Measurements from ENCODE around the gene ADSS2.

Gene ADSS2

DNA sequence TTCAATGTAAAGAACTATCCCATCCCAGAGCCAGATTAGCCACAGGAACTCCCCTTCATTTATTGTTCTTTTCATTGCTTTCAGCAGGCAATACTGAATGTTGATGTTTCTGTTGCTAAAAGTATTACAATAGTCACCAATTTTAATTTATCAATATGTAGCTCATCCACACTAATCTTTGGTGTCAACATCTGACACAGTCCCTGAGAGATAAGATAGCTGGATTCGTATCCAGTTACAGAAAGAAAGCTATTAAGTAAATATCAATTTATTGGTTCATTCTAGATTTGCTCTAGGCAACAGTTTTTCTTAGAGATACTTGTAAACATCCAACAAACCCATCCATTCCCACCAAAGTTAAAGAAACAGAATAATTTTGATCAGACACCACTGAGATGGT is 4.7 kb downstream of the ADSS2 start:
- DNase-seq (ENCODE audit: extremely low read depth in 1 of 2, low read depth in 1 of 2): no peak

DNA sequence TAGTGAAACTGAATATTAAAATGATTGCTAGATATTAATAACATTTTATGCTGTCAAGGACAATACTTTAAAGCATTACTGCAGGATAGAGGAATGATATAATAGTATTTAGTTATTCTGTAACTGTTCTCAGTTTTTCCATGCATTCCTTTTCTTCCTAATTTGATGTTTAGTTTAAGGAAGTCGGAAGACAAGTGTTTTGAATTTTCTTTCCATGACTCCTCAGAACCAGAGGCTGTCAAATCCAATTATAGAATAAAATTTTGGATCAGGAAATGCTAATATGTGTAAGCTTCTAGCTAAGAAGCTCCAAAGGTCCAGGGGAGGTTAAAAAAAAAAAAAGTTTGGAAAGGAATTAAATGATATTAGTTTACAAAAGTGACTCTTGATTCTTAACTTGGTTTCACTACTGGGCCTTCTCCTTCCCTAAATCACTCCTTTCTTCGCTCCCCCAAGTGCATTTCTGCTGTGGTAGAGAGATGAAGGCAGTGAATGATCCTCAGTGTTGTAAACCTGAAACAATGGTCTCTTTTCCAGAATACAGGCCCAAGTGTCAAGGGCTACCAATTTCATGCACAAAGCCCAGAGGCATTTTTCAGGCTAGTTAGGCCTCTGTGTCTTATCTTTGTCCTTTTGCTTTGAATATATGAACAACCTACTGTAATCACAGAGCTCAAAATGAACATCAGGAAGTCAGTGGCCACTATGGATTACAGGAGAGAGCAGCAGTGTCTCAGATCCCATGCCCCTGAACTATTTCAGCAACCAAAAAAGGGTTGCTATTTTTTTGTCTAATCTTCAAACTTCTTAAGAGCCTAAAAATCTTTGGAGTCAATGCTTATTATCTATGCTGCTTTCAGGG is 6.2 kb downstream of the ADSS2 start:
- DNase-seq (ENCODE audit: extremely low read depth in 1 of 2, low read depth in 1 of 2): no peak

DNA sequence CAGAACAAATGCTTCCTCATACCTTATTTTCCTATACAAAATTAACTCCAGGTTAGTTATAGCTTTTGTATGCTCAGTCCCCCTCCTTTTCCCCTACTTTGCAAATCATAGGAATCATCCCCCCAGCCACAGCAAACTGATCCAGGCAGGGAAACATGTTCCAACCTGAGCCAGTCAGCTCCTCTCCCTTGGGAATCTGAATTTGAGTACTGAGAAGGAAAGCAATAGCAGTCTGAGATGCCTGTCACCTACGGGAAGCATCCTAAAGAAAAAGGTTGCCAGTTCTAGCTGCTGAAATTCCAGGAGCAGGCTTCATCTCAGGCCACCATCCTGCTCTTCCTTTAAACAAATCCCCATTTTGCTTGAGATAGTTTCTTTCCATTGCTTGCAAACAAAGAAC is 6.9 kb downstream of the ADSS2 start:
- no peak for DNase-seq (ENCODE audit: extremely low read depth in 1 of 2, low read depth in 1 of 2)

DNA sequence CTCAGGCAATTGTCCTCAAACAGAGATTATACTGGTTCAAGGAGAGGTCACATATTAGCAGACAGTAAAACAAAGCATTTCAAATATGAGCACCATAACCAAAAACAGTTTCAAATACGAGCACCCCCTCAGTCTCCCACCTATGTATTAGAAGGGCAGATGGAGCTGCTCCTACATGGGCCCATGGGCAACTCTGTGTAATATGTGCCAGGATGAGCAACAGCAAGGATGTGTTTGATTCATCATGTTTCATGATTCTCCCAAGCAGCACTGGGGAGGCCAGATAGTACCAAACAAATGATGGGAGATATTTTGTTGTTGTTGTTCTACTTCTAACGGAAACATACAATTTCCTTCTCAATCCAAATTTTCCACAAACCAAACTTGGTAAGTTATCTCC is 8.9 kb downstream of the ADSS2 start:
- no peak for DNase-seq (ENCODE audit: extremely low read depth in 1 of 2, low read depth in 1 of 2)

DNA sequence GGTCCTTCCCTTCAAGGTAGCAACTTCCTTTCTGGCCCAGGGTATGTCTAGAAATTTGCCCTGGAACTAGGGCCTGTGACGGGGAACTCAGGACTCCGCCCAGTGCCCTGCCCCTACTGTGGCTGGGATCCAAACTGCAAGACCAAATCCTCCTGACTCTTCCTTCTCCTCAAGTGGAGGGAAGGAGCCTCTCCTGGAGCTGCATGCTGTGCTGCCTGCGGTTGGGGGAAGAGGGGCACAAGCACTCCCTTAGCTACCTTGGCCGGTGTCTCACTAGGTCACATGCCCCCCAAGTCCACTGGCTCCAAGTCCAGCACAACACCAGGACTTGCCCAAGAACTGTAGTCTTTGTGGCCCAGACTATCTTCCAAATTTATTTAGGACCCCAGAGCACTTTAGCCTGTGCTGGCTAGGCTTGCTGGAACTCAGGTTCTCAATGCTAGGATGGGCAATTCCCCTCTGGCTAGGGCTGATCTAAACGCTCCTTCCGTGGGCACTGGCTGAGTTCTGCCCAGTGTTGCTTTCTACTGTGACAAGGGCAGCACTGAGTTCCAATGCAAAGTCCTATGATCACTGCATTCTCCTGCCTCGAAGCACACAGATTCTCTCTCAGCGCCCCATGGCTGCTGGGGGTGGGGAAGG is 12.2 kb downstream of the ADSS2 start:
- DNase-seq (ENCODE audit: extremely low read depth in 1 of 2, low read depth in 1 of 2): no peak

DNA sequence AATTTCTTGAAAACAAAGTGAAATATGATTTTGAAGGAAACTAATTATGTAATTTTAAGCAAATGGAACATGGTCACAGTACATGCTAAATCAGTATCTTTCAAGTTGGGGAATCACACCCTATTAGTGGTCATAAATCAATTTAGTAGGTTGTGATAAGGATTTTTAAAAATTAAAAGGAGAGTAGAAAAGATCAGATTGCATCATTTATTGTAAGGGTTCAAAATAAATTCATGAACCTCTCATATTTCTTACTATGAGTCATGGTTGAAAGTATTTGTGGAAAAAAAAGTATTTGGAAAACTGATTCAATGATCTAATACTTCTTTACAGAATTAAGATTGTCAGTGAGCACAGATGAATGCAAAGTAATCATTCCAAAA is 14.6 kb downstream of the ADSS2 start:
- no peak for DNase-seq (ENCODE audit: extremely low read depth in 1 of 2, low read depth in 1 of 2)

DNA sequence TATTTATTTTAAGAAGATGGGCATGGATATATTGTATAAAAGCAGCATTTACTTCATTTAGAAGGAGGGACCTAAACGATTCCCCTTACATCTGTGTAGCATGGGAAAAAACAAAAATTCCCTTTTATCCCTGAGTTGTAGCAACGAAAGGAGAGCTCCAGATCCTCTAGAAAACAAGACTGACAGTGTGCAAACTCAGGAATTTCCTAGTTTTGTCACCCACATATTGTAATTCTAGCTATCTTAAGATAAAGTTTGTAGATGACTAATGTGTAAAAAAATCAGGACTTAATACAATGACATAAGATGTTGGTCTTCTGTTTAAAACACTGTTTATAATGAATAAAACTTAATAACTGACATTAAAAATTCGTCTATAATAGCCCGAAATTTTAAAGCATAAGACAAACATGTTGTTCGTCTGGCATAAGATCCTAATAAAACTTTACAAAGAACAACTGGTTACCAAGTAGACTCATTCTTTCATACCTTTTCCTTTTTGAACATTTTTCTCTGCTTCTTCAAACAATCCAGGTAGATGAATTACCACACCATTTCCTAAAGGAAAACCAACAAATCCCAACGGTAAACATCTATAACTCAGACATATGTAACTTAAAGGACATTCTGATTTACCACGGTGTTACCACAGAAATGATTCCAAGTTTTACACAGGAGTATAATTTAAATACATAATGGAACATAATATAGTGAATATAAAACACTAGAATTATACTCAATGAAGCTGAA is 15.2 kb downstream of the ADSS2 start:
- no peak for DNase-seq (ENCODE audit: extremely low read depth in 1 of 2, low read depth in 1 of 2)

DNA sequence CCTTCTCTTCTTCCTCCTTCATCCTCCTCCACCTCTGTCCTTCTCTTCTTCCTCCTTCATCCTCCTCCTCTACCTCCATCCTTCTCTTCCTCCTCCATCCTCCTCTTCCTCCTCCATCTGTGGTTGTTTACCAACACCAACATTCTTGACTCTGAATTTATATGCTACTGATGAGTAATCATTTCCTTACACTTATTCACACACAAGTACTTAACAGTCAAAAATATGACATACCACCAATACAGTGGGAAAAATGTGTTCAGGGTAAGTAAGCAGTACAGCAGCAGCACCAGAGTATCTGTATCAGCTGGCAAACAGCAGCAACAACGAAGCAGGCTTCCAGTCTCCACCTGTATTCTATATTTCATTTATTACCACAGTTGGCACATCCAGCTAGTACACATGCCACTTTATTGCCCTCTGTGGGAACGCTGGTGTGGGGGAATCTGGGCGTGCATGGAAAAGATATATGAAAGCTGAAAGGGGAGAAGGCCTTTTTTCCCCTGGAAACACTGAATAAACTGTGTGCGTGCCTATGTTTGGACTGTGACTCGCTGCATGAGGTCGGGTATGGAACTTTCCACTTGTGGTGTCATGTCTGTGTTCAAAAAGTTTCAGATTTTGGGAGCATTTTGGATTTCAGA is 16.0 kb downstream of the ADSS2 start:
- DNase-seq (ENCODE audit: extremely low read depth in 1 of 2, low read depth in 1 of 2): no peak

DNA sequence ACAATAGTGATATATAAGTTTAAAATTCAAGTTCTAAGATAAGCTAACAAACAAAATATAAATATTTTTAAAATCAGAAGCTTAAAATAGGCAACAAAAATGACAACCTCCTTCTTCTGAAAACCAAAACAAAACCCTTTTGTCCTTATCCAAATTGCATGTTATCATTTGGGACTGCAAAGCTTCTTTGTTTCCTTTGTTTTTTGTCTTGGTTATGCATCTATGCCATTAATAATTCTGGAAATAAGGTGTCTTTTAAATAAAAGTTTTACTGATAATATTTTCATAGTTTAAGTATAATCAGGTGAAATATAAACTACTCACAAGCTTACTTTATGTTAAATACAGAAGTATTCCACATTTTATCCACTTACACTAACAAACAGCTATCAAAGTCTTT is 20.5 kb downstream of the ADSS2 start:
- DNase-seq (ENCODE audit: extremely low read depth in 1 of 2, low read depth in 1 of 2): no peak

DNA sequence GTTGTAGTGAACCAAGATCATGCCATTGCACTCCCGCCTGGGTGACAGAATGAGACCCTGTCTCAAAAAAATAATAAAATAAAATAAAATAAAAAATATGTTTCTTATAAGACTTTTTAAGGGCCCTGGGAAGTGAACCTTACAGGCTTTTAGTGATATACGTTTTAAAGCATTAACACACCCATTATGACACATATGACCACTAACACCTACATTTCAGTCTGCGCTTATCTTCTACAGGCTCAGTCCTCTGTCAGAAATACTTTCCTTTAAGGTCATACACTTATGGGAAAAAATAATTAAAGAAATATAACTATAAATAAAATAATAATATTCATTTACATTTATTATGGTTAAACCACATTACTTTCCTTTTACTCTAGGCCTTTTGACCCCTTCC is 21.9 kb downstream of the ADSS2 start:
- DNase-seq (ENCODE audit: extremely low read depth in 1 of 2, low read depth in 1 of 2): no peak

DNA sequence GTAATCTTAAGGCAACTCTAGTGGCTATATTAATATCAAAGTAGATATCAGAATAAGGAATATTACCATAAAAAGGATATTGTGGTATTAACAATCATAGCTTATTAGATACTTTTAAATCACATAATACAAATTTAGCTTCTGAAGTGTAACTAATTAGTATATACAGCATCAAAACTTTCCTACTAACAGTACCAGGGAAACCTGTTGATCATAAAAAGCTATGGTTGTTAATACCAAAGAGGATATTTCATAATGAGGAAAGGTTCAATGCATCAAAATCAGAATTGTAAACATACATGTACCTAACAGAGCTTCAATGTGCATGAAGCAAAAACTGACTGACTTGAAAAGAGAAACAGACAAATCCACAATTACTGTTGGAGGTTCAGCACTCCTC is 24.1 kb downstream of the ADSS2 start:
- DNase-seq (ENCODE audit: extremely low read depth in 1 of 2, low read depth in 1 of 2): no peak

DNA sequence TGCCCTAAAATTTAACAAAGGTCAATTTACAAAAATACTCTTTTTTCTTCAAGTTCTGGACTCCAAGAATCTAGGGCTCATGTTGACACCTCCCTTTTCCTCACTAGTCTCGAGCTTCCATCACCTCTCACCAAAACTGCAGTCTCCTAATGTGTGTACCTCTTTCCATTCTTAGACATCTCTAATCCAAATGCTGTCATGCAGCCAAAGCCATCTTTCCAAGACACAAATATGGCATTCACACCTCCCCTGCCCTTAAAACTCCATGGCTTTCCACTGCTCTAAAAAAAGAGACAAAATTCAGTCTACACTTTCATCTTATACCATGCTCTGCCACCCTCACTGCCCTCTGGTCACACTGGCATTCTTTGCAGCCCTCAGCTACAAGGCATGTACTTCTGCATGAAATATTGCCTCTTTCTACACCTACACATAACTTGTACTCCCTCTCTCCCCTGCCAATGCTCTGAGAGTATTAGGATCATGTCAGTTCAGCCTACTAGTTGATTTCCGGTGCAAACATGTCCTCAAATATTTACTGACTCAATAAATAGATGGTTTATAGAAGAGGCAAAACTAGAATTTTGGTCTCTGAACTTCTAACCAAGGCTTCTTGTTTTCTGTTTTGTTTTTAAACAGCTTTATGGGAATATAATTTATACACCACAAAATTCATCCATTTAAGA is 26.9 kb downstream of the ADSS2 start:
- no peak for DNase-seq (ENCODE audit: extremely low read depth in 1 of 2, low read depth in 1 of 2)

DNA sequence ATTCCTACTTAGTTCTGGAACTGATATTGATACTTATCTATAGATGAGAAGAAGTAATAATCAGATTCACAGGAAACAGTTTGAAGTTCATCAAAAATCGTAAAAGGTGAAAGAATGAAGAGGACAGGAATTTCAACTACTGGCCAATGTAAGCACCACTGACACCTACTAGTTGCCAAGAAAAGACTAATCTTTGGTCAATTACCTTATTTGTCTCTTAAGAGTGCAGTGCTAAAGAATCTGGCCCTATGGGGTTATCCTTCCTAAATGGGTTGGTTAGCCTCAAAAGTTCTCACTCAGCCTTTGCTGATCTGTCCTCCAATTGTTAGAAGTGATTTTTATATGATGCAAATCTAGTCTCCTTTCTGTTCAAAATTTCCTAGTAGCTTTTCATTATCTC is 29.5 kb downstream of the ADSS2 start:
- no peak for DNase-seq (ENCODE audit: extremely low read depth in 1 of 2, low read depth in 1 of 2)

DNA sequence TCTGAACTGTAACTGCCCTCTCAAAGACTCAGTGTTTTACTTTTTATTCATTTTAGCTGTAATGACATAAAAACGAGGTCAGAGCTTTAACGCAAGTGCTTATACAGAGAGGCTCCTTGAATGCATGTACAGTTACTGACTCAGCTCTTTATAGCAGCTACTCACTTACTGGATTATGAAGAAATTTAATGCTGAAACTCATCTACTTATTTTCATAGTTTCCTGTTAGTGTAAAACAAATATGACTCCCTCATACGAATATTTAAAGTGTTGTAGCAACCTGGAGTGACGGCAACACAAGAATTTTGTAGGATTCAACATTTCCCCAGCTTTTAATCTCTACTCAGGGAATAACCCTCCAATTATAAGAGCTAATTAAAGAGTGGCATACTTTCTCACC is 32.7 kb downstream of the ADSS2 start:
- DNase-seq (ENCODE audit: extremely low read depth in 1 of 2, low read depth in 1 of 2): no peak

DNA sequence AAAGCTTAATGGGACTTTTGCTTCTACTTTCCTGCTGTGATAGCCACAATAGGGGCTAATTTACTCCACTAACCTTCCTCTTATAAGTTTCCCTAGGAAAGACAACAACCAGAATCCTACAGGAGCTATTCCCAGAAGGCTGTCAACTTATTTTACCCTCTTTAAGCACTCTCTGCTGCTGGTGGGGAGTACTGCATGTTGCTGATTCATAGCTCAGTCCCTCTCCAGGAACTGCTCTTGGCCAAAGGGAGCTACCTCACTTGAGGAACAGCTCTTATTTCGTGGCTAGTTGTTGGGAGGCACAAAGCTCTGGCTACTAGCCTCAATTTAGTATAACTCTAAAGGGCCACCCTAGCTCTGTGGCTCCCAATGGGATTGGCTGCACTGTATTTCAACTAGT is 37.2 kb downstream of the ADSS2 start:
- no peak for DNase-seq (ENCODE audit: extremely low read depth in 1 of 2, low read depth in 1 of 2)

DNA sequence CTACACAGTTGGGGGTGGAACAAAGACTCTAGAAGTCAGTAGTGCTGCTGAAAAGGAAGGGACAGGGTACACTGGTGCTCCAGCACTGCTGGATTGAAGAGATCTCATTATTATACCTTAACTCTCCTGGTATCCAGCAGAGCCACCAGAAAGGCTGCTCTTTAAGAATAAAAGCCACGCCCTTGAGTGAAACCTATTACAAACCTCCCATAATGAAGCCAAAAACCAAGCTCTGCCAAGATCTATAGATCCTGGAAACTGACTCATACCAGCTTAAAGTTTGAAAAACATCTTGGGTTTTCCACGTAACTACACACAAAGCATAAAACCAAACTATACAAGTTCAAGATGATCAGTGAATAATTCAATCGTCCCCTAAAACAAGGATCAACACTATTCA is 38.0 kb downstream of the ADSS2 start:
- no peak for DNase-seq (ENCODE audit: extremely low read depth in 1 of 2, low read depth in 1 of 2)

DNA sequence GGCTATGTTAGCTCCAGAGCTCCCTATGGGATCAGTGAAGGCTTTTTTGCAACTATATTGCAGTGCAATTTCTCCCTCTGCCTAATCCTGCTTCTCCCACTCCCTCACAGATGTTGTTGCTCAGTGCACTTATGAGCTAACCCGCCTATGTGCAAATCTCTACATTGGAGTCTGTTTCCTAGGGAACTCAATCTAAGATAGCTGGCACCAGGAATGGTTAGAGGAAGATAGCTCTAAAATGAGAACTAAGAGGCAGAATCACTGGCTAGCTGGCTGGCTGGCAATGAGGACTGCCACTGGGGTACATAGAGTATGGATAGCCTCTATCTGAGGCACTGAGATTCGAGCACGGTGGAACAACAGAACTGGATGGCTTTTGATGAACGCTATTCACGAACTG is 39.5 kb downstream of the ADSS2 start:
- no peak for DNase-seq (ENCODE audit: extremely low read depth in 1 of 2, low read depth in 1 of 2)

DNA sequence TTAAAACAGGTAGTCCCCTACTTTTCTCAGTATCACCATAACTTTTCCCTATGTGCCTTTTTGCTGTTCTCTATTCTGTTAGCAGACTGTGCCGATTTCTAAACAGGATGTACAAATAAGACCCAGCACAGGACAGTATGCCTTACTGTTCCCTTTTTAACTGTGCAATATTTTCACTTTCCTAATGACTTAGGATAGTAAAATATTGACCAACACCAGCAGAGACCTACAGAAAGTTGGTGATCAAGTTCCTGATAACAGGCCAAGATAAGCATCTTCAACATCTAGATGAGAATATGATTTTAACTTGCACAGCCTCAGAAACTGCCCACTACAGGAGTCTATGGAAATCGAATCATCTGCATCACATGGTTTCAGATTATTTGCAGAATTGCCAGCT is 42.0 kb downstream of the ADSS2 start:
- DNase-seq (ENCODE audit: extremely low read depth in 1 of 2, low read depth in 1 of 2): no peak

DNA sequence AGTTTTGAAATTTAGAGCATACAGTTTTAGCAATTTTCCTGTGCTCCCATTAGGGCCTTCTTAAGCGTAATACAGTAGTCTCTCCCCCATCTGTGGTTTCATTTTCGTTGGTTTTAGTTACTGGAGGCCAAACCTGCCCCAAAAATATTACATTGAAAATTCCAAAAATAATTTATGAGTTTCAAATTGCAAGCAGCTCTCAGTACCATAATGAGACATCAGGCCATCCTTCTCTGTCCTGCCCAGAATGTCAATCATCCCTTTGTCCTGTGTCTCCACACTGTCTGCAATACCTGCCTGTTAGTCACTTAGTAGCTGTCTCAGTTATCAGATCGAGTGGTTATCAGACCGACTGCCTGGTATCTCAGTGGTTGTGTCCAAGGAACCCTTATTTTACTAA is 45.4 kb downstream of the ADSS2 start:
- no peak for DNase-seq (ENCODE audit: extremely low read depth in 1 of 2, low read depth in 1 of 2)

DNA sequence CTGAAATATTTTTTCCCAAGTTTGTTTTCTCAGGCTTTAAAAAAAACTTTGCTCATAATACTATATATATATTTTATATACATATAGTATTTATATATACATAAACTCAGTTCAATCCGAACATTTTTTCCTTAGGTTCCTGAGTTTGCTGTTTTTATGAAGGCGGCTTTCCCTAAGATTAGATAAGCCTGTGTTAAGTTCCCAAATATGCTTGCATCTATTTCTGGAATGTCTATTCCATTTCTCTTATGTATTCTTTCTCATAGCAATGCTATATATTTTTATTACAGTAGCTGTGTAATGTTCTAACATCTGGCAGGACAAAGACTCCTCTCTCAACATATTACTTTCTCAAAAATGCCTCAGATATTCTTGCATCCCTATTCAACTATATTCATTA is 45.9 kb downstream of the ADSS2 start:
- DNase-seq (ENCODE audit: extremely low read depth in 1 of 2, low read depth in 1 of 2): no peak

DNA sequence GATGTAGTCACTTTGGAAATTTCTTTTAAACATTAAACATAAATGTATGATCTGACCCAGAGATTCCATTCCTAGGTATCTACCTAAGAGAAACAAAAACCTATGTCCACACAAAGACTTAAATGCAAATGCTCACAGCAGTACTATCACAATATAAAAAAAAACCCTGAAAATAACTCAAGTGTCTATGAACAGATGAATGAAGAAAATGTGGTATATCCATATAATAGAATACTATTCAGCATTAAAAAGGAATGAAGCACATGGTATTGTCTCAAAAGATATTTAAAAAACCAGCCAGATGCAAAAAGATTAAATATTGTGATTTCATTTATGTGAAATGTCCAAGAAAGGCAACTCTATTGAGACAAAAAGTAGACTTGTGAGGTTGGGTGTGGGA is 48.3 kb downstream of the ADSS2 start:
- DNase-seq (ENCODE audit: extremely low read depth in 1 of 2, low read depth in 1 of 2): no peak

All from activated CD8-positive, alpha-beta memory T cell treated with anti-CD3 and anti-CD28 coated beads for 1 hour (primary cell).